ENCODE data around the gene NID1.
"Not testable (repeated sequence)": the region's sequence is repeated elsewhere in the genome, so short reads cannot be mapped to it uniquely, and the experiment has no call there.

NID1 gene

DNA sequence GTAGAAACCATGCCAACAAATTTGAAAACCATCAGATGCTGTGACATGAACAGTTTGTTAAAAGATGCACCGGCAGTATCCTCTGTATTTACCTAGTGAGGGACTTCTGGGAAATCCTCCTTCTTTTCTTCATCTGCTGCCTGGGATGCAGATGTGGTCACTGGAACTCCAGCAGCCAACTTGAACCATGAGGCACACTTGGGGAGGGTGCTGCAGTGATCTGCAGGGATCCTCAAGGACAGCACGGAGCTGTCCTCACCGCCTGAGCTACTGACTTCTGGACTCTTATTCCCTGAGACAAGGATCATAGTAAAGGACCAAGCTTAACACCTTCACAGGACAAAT is 19.5 kb upstream of the NID1 start:
- ATAC-seq (replicated peaks) (no peak), DNase-seq (no peak)
- Mint-ChIP-seq H3K36me3 (ENCODE audit: insufficient read depth) (no peaks in the 10 kb centered on the region), H3K9me3 (no peaks in the 10 kb centered on the region), H3K4me3 (no peak overlapping the region), H3K27me3 (peaks cover 0 to 7% of the 10 kb centered on the region in 2 donors), H3K4me1 (ENCODE audit: low read depth in 2 of 2) (no peaks in the 10 kb centered on the region), H3K27ac (no peak overlapping the region)

DNA sequence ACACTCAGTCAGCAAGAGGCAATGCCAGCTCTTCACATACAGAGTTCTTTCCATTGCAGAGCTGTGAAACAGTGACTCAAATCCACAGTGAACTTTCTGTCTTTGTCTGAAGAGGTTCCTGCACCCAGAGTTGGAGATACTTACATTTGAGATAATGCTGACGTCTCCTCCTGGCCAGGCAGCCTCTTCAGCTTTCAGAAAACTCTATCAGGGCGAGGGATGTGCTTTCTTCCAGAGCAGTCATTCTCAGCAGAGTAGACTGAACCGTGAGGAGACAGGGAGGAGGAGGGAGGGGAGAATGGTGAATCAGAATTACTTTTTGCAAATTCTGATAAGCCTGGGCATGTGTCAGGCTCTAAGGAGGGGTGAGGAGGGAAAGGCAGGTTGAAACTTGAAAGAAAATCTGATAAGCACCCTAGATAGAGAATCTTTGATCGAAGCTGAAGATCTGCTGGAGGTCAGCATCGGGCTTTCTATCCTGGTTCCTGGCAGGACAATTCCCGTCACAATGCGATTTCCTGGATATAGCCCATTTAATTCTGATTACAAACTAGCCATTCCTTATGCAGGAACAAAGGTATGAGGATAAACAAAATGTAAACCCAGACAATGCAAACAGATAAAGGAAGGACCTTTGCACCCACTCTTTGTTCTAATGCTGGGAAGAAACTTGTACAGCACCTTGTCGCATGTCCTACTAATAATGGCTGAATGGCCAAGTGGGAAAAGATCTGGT is 18.9 kb upstream of the NID1 start:
- Mint-ChIP-seq H3K4me1 (ENCODE audit: low read depth in 2 of 2) (no peaks in the 10 kb centered on the region), H3K4me3 (no peak overlapping the region), H3K27me3 (peaks cover 0 to 7% of the 10 kb centered on the region in 2 donors), H3K36me3 (ENCODE audit: insufficient read depth) (no peaks in the 10 kb centered on the region), H3K27ac (no peak overlapping the region), H3K9me3 (no peaks in the 10 kb centered on the region)
- ATAC-seq (replicated peaks) (no peak), DNase-seq (no peak)

DNA sequence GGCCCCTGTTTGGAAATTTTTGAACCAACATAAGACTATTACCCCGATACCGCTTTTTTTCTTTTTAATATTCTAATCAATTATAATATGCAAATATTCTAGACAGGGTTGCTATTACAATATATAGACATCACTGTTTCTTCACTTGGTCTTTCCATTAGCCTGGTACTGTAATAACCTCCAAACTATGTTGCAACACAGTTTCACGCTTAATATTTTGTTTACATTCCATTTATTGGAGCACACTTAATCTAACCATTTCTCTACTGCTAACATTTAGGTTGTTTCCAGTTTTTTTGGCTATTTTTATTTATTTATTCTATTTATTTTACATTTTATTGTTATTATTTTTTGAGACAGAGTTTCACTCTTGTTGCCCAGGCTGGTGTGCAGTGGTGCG is 17.6 kb upstream of the NID1 start:
- peaks cover 0 to 2% of the 10 kb centered on the region in 2 donors for H3K27me3 Mint-ChIP-seq
- no peaks in the 10 kb centered on the region for H3K4me1 Mint-ChIP-seq (ENCODE audit: low read depth in 2 of 2)
- ATAC-seq (replicated peaks) (no peak), DNase-seq (no peak)
- no peaks in the 10 kb centered on the region for H3K9me3 Mint-ChIP-seq
- no peak overlapping the region for H3K4me3 Mint-ChIP-seq
- H3K36me3 Mint-ChIP-seq (ENCODE audit: insufficient read depth) = peaks cover 2% of the 10 kb centered on the region
- no peak overlapping the region for H3K27ac Mint-ChIP-seq

DNA sequence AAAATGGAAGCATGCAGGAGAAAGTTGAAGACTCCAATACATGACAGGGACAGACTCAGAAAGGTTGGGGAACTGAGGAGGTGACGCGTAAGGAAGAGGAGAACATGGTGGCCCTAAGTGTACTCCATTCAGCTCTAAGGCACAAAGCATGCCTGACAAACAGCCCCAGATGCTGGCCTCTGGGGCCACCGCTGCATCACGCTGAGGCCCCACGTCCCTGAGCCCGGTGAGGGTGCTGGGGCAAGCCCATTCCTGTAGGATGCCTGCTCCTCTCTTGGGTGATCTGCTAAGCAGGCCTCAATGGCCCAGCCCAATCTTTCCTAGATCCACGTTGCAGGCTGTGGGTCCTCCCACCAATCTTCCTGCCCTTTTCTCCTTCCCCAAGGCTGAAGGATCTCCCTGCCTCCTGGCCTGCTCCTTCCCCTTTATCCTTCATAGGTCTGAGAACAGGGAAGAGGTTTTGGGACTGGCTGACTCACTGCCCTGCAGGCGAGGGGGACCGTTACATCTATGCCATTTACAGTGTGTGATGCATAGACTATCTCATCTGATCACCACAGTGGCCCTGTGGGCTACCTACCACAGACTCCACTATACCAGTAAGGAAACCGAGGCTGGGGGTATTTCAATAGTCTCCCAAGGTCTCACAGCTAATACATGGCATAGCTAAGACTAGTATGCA is 16.8 kb upstream of the NID1 start:
- no peak overlapping the region for H3K27ac Mint-ChIP-seq
- H3K36me3 Mint-ChIP-seq (ENCODE audit: insufficient read depth) = peaks cover 2% of the 10 kb centered on the region
- no peaks in the 10 kb centered on the region for H3K27me3 Mint-ChIP-seq
- no peak for ATAC-seq (replicated peaks)
- H3K9me3 Mint-ChIP-seq = no peaks in the 10 kb centered on the region
- no peak for DNase-seq
- no peaks in the 10 kb centered on the region for H3K4me1 Mint-ChIP-seq (ENCODE audit: low read depth in 2 of 2)
- no peak overlapping the region for H3K4me3 Mint-ChIP-seq

DNA sequence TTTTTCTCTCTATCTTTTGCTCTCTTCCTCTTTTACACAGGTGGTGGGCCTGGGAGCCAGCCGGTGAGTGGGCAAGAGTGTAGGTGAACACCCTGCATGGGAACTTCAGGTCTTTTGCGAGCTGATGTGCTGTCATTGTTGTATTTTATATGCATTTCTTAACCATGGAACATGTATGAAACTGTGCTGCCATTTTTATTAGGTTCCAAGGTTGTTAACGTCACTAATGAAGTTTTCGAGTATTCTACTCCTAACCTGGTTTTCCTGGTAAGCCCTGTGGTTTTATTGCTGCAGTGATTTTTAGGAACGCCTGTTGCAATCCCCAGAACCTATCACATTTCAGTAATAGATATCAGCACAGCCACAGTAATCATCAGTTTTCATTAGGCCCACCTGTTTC is 14.8 kb upstream of the NID1 start:
- Mint-ChIP-seq H3K27me3 (no peaks in the 10 kb centered on the region), H3K4me3 (no peak overlapping the region), H3K4me1 (ENCODE audit: low read depth in 2 of 2) (no peaks in the 10 kb centered on the region), H3K27ac (no peak overlapping the region), H3K36me3 (ENCODE audit: insufficient read depth) (peaks cover 2% of the 10 kb centered on the region), H3K9me3 (no peaks in the 10 kb centered on the region)
- DNase-seq (no peak), ATAC-seq (replicated peaks) (no peak)

DNA sequence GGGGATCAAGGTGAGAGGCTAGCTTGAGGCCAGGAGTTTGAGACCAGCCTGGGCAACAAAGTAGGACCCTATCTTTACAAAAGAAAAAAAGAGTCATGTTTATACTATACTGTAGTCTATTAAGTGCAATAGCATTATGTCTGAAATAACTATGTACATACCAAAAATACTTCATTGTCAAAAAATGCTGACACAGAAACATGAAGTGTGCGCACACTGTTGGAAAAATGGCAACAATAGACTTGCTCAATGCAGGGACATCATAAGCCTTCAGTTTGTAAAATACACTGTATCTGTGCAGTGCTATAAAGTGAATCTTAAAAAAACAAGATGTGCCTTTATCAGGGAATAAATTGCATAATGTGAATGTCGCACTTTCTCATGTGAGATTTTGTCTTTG is 14.1 kb upstream of the NID1 start:
- Mint-ChIP-seq H3K4me1 (ENCODE audit: low read depth in 2 of 2) (no peaks in the 10 kb centered on the region), H3K27me3 (no peaks in the 10 kb centered on the region), H3K9me3 (no peaks in the 10 kb centered on the region), H3K36me3 (ENCODE audit: insufficient read depth) (peaks cover 2% of the 10 kb centered on the region), H3K27ac (no peak overlapping the region), H3K4me3 (no peak overlapping the region)
- DNase-seq = no peak
- ATAC-seq (replicated peaks) = no peak

DNA sequence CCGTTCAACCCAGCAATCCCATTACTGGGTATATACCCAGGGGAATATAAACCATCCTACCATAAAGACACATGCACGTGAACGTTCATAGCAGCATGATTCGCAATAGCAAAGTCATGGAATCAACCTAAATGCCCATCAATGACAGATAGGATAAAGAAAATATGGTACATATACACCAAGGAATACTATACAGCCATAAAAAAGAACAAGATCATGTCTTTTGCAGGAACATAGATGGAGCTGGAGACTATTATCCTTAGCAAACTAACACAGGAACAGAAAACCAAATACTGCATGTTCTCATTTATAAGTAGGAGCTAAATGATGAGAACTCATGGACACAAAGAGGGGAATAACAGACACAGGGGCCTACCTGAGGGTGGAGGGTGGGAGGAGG is 13.2 kb upstream of the NID1 start:
- not testable (repeated sequence) for ATAC-seq (replicated peaks); DNase-seq; H3K36me3 Mint-ChIP-seq (ENCODE audit: insufficient read depth); H3K4me1 Mint-ChIP-seq (ENCODE audit: low read depth in 2 of 2); H3K27me3 Mint-ChIP-seq; H3K9me3 Mint-ChIP-seq; H3K4me3 Mint-ChIP-seq; H3K27ac Mint-ChIP-seq

DNA sequence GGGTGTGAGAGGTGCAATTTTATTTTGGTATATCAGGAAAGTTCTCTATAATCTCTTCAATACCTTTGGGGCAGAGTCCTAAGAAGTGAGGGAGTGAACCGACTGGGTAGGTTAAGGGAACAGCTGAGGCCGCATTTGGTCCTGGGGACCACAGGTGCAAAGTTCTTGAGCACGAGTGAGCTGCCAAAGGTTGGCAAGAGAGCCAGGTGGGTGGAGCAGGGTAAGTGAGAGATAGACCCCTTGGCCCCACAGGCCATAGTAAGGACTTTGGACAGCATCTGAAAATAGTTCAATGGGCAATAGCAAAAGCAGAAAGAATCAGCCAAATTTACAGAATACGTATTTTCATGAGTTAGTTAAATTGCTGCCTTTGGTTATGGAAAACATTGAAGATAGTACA is 11.0 kb upstream of the NID1 start:
- H3K36me3 Mint-ChIP-seq (ENCODE audit: insufficient read depth) = peaks cover 2% of the 10 kb centered on the region
- DNase-seq (no peak), ATAC-seq (replicated peaks) (no peak)
- no peak overlapping the region for H3K4me3 Mint-ChIP-seq
- no peak overlapping the region for H3K27ac Mint-ChIP-seq
- no peaks in the 10 kb centered on the region for H3K9me3 Mint-ChIP-seq
- no peaks in the 10 kb centered on the region for H3K4me1 Mint-ChIP-seq (ENCODE audit: low read depth in 2 of 2)
- H3K27me3 Mint-ChIP-seq = peaks cover 0 to 8% of the 10 kb centered on the region in 2 donors

DNA sequence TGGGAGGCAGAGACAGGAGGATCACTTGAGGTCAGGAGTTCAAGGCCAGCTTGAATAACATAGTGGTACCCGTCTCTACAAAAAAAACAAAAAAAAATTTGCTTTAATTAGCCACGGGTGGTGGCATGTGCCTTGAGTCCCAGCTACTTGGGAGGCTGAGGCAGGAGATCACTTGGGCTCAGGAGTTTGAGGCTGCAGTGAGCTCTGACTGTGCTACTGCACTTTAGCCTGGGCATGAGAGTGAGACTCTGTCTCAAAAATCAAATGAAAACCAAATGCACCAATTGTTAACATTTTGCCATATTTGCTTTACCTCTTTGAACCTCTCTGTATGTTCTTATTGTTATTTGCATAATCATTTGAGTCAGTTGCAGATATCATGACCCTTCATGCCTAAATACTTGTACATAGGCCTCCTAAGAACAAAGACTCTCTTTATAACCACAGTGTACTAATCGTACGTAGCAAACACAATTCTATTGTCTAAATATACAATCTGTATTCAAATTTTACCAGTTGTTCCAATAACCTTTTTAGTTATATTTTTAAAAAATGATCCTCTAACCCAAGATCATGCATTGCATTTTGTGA is 8.5 kb upstream of the NID1 start:
- H3K36me3 Mint-ChIP-seq (ENCODE audit: insufficient read depth) = peaks cover under 1% of the 10 kb centered on the region
- ATAC-seq (replicated peaks) = no peak
- no peak overlapping the region for H3K27ac Mint-ChIP-seq
- peaks cover 6 to 14% of the 10 kb centered on the region in 2 donors for H3K27me3 Mint-ChIP-seq
- H3K9me3 Mint-ChIP-seq = no peaks in the 10 kb centered on the region
- H3K4me3 Mint-ChIP-seq = no peak overlapping the region
- no peaks in the 10 kb centered on the region for H3K4me1 Mint-ChIP-seq (ENCODE audit: low read depth in 2 of 2)
- no peak for DNase-seq

DNA sequence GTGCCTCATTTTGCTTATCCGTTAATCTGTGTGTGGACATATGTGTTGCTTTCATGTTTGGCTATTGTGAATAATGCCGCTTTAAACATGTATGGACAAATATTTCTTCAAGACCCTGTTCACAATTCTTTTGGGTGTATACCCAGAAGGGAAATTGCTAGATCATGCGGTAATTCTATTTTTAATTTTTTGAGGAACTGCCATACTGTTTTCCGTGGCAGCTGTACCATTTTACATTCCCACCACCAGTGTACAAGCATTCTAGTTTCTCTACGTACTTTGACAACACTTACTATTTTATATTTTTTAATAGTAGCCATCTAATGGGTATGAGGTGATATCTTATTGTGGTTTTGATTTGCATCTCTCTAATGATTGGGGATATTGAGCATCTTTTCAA is 7.1 kb upstream of the NID1 start:
- Mint-ChIP-seq H3K36me3 (ENCODE audit: insufficient read depth) (no peaks in the 10 kb centered on the region), H3K27me3 (peaks cover 6 to 19% of the 10 kb centered on the region in 2 donors), H3K9me3 (no peaks in the 10 kb centered on the region), H3K4me1 (ENCODE audit: low read depth in 2 of 2) (peaks cover 2 to 6% of the 10 kb centered on the region in 2 donors), H3K27ac (no peak overlapping the region), H3K4me3 (no peak overlapping the region)
- ATAC-seq (replicated peaks) (no peak), DNase-seq (no peak)

DNA sequence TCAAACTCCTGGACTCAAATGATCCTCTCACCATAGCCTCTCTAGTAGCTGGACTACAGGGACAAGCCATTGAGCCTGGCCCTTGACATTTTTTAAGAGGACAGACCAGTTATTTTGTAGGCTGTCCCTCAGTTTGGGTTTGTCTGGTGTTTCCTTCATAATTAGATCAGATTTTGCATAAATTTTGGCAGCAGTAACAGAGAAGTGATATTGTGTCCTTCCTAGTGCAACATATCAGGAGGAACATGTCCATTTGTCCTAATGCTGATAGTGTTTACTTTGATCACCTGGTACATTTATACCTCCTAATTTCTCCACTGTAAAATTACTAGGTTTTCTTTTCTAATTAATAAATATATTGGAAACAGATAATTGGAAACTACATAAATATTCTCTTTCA is 5.9 kb upstream of the NID1 start:
- Mint-ChIP-seq H3K27ac (no peak overlapping the region), H3K4me3 (no peak overlapping the region), H3K36me3 (ENCODE audit: insufficient read depth) (no peaks in the 10 kb centered on the region), H3K9me3 (no peaks in the 10 kb centered on the region), H3K4me1 (ENCODE audit: low read depth in 2 of 2) (peaks cover 11 to 16% of the 10 kb centered on the region in 2 donors), H3K27me3 (peaks cover 11 to 30% of the 10 kb centered on the region in 2 donors)
- ATAC-seq (replicated peaks) (no peak), DNase-seq (no peak)

DNA sequence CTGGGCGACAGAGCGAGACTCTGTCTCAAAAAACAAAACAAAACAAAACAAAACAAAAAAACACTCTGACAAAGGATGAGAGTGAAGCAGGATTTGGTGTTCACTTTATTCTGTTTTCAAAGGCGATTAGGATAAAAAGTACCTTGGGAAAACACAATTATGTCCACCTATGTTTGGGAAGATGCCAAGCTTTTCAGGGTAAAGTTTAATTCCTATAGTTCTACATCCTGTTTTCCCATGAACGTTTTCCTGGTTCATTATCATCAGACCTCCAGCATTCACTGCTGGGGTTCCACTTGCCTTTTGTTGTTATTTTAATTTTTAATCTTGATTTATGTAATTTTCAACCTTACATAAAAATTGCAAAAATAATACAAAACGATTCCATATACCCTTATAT is 4.9 kb upstream of the NID1 start:
- Mint-ChIP-seq H3K27me3 (peaks cover 14 to 37% of the 10 kb centered on the region in 2 donors), H3K4me3 (no peak overlapping the region), H3K27ac (no peak overlapping the region), H3K36me3 (ENCODE audit: insufficient read depth) (no peaks in the 10 kb centered on the region), H3K4me1 (ENCODE audit: low read depth in 2 of 2) (peaks cover 14 to 16% of the 10 kb centered on the region in 2 donors), H3K9me3 (no peaks in the 10 kb centered on the region)
- DNase-seq (no peak), ATAC-seq (replicated peaks) (no peak)

DNA sequence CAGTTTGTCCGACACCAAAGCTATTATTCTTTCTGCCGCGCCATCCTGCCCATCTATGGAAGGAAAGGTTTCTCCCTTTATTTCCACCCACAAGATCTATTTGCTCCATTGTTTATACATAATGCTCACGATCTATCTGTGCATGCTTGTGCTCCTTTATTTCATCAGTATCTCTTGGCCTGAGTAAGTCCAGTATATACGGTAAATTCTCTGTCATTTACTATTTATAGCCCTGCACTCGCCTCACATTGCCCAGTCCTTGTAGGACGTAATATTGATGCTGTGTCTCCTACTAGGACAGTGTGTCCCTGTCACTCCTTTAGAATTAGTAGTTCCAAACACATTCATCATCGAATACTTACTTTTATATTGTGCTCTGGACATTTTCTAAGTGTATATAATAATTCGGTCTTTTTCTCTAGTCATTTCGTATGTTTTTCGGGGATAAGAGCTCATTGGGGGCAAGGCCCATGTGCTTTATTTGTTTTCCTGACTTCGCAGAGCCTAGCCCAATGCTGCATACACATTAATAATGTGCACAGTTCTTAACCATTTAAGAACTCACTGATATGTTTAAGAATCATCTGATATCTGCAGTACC is 3.1 kb upstream of the NID1 start:
- Mint-ChIP-seq H3K36me3 (ENCODE audit: insufficient read depth) (no peaks in the 10 kb centered on the region), H3K27ac (no peak overlapping the region), H3K27me3 (peaks cover 20 to 47% of the 10 kb centered on the region in 2 donors), H3K9me3 (no peaks in the 10 kb centered on the region), H3K4me3 (no peak overlapping the region), H3K4me1 (ENCODE audit: low read depth in 2 of 2) (peaks cover 14 to 16% of the 10 kb centered on the region in 2 donors)
- ATAC-seq (replicated peaks) (no peak), DNase-seq (no peak)
